GM18508 (cell line): ENCODE data around the gene FBXW5.

Experiments
- ATAC-seq: cut with Tn5 transposase; IDR thresholded peaks from one replicate; pipeline ENCODE4 v1.9.1; 2021; ENCODE audit warnings: moderate number of reproducible peaks; ENCODE audit not compliant: insufficient read depth, unreplicated experiment

FBXW5 gene

DNA sequence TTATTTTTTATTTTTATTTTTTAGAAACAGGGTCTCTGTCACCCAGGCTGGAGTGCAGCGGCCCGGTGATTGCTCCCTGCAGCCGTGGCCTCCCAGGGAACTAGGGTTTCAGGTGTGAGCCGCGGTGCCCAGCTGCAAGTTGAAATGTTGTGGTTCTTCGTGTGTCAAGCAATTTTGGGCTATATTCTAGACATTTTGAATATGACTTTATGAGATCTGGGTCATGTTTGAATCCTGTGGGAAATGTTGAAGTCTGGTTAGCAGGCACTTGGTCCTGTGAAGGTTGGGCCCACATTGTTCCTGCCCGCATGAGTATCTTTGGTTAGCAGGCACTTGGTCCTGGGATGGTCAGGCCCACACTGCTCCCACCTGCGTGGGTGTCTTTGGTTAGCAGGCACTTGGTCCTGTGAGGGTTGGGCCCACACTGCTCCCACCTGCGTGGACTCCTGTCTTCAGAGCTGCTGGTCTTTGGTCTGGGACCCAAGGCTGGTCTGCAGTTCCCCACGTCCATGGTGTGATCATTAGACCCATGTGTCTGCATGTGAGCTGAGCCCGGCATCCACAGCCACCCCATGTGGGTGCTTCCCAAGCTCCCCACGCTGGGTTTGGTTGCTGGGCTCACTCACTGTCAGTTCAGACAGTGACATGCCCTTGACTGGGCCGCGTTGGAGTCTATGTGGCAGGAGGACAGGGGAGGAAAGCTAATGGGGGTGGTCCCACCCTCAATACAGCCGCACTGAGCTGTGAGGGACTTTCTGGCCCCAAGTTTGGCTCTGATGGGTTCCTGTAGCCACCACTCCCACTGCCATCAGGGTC is 7.1 kb downstream of the FBXW5 start:
- no peak for ATAC-seq

DNA sequence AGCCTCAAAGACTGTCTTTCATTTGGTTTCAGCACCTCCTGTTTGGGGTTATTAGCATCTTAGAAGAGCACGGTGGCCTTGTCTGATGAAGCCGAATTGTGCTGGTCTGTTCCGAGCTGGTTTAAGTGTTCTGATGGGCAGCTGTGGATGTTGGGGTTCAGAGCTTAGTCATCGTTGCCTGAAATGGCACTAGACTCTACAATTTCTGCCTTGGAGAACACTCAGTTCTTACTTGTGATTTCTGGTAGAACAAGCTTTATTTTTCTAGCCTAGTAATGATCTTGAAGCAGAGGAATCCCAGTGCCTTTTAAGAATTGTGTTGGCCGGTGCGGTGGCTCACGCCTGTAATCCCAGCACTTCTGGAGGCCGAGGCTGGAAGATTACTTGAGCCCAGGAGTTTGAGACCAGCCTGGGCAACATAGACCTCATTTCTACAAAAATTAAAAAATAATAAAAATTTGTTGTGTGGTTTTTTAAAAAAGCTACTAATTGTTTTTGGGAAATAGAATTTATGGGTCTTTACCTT is 7.8 kb downstream of the FBXW5 start:
- no peak for ATAC-seq

DNA sequence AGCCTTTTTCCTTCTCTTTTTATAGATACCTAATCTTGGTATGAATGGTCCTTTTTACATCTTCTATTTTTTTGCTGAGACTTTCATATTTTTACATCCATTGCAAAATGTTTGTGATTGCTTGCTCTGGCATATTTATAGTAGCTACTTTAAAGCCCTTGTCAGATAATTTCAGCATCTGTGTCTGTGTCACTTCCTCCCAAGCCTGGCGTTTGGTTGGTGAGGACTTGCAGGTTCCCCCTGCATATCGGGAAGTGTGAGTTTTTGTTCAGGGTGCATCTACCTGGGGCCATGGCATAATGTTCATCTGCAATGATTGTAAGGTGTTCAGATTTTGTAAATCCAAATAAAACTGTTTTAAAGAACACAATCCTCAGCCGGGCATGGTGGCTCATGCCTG is 8.9 kb downstream of the FBXW5 start:
- ATAC-seq = no peak

DNA sequence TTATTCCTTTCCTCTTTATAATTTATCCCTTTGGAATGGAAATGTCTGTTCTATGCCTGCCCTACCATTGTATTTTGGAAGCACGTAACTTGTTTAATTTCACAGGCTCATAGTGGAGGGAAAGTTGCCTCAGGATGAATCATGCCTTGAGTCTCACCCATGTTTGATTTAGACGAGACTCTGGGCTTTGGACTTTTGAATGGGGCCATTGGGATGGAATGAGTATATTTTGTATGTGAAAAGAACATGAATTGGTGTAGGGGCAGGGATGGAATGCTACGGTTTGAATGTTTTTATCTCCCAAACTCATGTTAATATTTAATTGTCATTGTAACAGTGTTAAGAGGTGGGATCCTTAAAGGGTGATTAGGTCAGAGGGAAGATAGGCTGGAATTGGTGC is 10.3 kb downstream of the FBXW5 start:
- no peak for ATAC-seq

DNA sequence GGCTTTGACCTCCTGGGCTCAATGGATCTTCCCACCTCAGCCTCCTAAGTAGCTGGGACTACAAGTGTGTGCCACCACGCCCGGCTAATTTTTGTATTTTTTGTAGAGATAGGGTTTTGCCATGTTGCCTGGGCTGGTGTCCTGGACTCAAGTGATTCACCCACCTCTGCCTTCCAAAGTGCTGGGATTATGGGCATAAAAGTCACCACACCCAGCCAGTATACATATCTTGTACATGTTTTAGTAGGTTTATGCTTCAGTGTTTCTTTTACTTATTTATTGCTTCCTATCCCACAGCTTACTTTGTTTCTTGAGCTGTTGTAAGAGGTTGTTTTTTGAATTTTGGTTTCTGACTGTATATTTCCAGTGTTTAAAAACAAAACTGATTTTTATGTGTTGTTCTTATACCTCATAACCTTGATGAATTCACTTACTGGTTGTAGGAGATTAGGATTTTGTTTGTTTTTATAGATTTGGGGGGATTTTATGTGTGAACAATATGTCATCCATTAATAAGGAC is 12.9 kb downstream of the FBXW5 start:
- no peak for ATAC-seq

DNA sequence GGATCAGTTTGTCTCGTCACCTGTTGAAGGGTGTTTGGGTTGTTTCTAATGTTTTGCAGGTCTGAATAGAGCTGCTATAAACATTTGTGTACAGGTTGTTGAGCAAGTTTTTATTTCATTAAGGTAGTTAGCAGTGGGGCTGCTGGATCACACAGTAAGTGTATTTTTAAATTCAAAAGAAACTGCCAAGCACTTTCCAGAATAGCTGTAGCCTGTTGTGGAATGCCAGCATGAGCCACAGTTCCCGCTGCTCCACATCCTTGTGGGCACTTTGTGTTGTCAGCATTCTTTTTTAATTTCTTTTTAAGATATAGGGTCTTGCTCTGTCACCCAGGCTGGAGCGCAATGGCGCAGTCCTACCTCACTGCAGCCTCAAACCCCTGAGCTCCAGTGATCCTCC is 14.5 kb downstream of the FBXW5 start:
- ATAC-seq = no peak

DNA sequence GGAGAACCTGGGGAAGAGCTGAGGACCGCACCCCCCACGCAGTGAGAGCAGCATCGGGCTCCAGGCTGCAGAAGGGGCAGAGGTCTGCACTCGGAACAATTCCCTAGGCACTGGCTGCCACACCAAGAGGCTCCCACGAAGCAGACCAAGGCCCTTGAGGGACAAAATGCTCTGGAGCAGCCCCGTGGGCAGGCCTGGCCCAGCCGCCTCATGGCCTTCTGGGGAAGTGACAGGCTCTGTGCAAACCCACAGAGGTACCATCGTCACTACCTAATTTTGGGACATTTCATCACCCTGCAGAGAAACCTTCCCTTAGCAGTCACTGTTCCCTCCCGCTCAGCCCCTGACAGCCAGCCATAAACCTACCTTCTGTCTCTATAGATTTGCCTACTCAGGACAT is 15.9 kb downstream of the FBXW5 start:
- ATAC-seq = no peak

DNA sequence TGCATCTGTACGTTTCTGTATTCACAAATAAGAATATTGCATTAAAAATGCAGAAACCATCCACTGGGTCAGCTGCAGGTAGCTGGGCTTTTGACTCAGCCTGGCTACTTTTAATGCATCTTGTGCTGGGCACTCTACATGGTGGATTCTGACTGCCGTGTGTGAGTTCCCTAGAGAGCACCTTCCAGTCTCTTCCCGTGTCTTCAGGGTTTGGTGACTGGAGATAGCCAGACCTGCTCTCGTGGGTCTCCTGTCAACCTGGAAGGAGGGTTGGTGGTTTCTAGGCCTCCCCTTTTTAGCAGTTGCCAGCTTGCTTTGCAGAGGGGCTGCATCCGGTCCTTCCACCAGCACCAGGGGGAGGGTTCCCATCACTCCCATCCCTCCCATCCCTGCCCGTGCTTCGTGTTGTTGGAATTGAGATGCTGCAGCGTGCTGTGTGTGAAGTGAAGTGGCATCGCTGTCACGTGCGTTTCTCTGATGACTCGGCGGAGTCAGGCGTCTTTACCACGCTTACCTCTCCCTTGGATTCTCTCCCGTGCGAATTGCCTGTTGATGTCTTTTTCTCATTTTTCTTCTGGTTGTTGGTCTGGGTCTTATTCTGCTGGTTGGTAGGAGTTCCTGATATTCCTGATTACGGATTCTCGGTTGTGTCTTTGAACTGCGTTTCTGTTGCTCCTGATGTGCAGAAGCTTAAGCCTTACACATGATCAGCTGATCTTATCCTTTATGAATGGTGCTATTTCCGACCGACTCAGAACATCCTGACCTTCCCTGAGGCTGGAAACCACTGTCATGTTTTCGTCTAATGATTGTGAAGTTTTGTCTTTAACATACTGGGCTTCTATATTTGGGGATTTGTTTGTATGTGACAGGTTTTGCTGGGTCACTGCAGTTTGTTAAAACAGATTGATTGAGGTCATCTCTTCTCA is 16.9 kb downstream of the FBXW5 start:
- ATAC-seq = no peak

DNA sequence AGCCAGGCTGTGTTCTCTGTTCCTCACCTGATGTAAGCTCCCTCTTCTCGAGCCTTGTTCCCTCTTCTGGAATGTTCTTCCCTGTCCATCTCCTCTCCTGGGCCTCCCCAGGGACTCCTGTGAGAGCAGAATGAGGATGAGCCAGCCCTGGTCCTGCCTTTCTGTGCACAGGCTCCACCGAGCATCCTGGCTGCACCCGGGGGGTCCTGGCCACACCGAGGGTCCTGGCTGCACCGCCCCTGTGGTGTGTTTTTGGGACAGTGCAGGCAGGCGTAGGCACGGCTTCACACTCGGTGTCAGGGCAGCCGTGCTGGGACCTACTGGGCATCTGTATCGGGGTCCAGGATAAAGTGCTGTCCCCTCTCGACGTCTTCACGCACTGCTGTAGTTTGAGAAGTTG is 17.8 kb downstream of the FBXW5 start:
- ATAC-seq = no peak

DNA sequence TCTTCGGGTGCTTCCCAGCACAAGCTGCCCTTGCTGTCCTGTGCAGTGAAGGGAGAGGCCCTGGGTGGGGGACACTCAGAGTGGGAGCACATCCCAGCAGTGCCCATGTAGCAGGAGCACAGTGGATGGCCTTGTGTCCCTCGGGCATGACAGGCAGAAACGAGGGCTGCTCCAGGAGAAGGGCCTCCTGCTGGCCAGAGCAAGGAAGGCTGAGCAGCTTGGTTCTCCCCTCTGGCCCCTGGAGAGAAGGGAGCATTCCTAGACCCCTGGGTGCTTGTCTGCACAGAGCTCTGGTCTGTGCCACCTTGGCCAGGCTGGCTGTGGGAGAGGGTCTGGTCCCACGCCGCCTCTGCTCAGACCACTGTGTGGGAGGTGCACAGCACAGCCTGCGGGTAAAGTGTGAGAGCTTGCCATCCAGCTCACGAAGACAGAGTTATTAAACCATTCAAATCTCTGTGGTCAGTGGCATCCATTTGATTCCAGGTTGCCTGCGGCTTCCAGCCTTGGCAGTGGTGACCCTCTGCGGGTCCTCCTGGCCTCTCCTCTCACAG is 18.3 kb downstream of the FBXW5 start:
- ATAC-seq = no peak

DNA sequence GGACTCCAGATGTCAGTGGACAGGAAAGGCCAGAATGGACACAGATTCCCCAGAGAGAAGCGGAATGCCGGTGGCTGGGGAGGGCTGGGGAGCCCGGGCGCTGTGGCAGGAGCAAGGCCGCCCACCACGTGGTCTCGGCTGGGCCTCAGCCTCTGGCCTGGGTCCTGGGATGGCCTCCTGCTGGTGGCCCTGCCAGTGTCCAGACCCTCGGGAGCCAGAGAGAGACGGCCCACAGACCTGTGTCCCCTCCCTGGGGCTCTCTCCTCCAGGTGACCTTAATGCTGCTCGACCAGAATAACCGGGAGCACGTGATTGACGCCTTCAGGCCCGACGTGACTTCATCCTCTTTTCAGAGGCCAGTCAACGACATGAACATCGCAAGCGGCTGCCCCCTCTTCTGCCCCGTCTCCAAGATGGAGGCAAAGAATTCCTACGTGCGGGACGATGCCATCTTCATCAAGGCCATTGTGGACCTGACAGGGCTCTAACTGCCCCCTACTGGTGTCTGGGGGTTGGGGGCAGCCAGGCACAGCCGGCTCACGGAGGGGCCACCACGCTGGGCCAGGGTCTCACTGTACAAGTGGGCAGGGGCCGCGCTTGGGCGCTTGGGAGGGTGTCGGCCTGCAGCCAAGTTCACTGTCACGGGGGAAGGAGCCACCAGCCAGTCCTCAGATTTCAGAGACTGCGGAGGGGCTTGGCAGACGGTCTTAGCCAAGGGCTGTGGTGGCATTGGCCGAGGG is 19.0 kb downstream of the FBXW5 start:
- ATAC-seq = no peak

DNA sequence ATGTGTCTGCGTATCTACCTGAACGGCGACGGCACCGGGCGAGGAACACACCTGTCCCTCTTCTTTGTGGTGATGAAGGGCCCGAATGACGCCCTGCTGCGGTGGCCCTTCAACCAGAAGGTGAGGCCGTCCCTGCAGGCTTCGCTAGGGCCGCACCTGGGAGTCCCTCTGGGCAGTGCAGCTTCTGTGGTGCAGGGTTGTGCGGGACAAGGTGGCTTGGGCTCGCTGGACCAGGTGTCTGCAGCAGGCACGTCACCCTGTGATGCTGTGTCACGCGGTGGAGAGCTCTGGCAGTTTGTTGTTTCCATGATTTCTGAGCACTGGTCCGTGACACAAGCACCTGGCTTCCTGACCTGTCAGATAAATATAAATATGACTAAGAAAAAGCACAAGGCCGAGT is 20.7 kb downstream of the FBXW5 start:
- no peak for ATAC-seq

DNA sequence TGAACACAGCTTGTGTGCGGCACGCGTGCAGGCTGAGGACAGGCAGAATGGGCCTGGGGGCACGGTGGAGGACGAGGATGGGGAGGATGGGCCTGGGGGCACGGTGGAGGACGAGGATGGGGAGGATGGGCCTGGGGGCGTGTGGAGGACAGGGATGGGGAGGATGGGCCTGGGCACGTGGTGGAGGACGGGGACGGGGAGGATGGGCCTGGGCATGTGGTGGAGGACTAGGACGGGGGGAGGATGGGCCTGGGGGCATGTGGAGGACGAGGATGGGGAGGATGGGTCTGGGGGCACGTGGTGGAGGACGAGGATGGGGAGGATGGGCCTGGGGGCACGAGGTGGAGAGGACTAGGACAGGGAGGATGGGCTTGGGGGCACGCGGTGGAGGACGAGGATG is 22.0 kb downstream of the FBXW5 start:
- no peak for ATAC-seq

DNA sequence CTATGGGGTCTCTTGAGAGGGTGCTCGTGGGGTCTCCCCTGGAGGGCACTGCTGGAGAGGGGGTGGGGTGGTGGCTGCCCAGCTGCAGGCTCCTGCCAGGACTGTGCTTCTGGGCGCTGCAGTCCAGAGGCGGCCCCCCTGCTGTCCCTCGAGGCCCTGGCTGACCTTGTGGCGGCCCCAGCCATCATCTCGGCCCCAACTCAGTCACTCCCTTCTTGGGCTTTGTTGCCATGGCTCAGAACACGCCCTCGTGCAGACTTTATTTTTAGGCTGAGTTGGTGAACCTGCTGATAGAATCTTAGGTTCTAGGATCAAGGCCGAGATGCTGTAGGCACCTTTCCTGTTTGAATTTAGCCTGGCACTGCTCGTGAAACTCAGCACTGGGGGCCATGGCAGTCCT is 22.8 kb downstream of the FBXW5 start:
- no peak for ATAC-seq

DNA sequence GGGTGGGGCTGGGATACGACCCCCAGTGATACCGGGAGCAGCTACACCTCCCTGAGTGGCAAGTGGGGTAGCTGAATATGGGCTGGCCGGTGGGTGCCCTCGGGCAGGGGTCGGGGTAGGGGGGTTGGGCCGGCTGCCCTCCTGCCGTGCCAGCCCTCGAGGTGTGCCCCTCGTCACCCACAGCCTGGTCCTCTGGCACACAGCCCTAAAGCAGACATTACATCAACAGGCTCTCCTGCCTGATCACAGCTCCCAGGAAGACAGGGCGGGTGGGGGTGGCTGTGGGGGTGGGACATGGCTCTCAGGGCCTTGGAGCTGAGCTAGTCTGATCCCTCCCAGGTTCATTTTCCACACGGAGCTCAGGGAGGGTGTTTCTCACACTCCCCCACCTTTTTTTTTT is 23.2 kb downstream of the FBXW5 start:
- no peak for ATAC-seq

DNA sequence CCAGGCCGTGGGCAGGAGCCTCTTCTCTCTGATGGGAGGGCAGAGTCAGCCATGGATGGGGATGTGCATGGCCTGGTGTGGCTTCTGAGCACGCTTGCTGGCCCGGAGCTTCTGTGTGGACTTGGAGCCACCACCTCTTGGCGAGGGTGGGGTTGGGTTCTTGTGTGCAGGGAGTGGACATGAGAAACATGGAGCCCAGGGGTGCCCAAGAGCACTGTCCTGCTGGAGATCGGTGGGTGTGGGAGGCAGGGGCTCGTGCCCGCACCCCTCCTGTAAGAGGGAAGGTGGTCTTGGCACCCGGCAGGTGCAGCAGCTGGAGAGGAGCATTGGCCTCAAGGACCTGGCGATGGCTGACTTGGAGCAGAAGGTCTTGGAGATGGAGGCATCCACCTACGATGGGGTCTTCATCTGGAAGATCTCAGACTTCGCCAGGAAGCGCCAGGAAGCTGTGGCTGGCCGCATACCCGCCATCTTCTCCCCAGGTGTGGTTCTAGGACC is 23.8 kb downstream of the FBXW5 start:
- ATAC-seq = no peak

DNA sequence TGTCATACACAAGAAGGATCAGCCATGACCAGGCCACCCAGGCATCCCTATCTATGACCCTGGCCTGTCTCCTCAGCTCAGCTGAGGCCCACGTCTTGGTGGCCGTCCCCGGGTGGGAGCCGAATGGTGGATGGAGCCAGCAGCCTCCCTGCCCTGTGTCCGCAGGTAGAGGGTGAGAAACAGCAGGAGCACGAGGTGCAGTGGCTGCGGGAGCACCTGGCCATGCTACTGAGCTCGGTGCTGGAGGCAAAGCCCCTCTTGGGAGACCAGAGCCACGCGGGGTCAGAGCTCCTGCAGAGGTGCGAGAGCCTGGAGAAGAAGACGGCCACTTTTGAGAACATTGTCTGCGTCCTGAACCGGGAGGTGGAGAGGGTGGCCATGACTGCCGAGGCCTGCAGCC is 24.5 kb downstream of the FBXW5 start:
- ATAC-seq = no peak

DNA sequence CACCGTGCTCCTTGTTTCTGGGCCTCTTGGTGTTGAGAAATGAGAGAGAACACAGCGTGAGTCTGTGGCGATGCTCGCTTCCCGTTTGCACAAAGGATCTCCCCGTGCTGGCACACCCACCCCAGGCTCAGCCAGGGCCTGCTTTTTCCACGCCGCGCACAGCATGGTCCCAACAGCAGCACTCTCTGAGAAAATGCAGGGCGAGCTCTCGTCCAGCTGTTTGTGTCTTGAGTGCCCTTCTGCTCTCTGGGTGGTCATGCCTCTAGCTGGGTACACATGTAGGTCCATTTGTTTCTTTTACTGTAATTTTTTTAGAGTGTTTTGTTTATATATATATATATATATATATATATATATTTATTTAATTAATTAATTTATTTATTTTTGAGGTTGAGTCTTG is 26.6 kb downstream of the FBXW5 start:
- no peak for ATAC-seq

DNA sequence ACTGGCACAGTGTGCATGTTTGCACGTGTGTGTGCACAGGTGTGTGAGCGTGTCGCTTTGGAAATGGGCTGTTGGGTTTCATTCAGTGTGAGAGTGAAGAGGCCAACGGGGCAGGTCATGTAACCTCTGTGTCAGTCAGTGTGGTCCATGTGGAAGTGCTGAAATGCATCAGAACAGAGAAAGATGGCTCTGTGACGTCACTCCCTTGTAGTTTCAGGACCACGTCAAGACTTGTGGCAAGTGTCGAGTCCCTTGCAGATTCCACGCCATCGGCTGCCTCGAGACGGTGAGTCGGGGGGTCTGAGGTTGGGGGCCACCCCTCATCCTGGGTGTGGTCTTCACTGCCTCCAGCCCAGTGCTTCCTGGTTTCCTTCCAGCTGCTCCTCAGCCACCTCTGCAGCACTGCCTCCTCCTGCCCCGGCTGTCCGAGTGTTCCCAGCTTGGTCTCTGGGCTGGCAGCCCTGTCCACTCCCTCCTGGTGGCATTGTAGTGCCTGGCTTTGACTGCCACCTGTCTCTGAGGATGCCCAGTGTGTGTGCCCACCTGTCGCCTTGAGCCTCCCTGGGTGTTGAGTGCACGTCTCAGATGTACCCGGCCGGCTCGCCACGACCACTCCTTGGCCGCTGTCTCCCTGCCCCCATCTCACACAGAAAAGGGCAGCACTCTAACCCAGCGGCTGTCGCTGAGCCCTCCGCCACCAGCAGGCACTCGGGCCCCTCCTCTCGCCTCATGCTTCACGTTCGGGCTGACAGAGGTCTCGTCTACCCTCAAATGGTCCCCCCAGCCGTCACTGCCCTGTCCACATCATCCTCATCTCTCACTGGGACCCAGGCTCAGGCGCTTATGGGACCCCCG is 28.0 kb downstream of the FBXW5 start:
- no peak for ATAC-seq
